ENCODE data around the gene PDE7B. TPM values are rescaled to one million over a fixed set of nuclear protein-coding genes. Genes with fewer than 3 reads are reported as not detected.

Gene PDE7B
- total RNA-seq, 1 experiment from 2014 or later: not detected

DNA sequence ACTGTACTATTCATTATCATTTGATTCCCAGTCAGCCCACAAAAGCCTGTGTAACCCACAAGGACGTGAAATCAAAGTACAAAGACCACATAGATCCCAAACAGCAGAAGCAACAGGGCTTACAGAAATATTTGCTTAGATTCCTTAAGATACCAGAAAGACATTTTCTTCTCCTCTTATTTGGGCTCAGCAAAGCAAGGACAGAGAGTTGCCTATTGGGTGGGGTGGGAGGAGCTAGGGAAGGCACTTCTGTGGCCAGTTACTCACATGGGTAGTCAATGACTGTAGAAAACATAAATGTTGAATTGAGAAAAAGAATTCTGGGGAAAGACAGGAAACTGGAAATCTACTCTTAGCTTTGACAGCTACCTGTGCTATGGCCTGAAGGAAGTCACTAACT lies 19.8 kb downstream of the PDE7B start:
- CTCF ChIA-PET: interaction anchor here (0.6 kb wide), 1 partner anchor 185 kb away, joined by 6 read pairs; no protein-coding TSS in a partner anchor
- no peaks in the 10 kb centered on the region for H3K36me3 ChIP-seq (ENCODE audit: insufficient read depth, low read length, poor library complexity, severe bottlenecking)
- no peak overlapping the region for H3K27ac ChIP-seq (ENCODE audit: low read depth, low read length, poor library complexity, severe bottlenecking)
- no peak for TF ChIP-seq EZH2 (IDR thresholded peaks at IDR 0.05; ENCODE audit: borderline replicate concordance, low read depth, low read length, poor library complexity, severe bottlenecking)
- TF ChIP-seq, protein P1, sequence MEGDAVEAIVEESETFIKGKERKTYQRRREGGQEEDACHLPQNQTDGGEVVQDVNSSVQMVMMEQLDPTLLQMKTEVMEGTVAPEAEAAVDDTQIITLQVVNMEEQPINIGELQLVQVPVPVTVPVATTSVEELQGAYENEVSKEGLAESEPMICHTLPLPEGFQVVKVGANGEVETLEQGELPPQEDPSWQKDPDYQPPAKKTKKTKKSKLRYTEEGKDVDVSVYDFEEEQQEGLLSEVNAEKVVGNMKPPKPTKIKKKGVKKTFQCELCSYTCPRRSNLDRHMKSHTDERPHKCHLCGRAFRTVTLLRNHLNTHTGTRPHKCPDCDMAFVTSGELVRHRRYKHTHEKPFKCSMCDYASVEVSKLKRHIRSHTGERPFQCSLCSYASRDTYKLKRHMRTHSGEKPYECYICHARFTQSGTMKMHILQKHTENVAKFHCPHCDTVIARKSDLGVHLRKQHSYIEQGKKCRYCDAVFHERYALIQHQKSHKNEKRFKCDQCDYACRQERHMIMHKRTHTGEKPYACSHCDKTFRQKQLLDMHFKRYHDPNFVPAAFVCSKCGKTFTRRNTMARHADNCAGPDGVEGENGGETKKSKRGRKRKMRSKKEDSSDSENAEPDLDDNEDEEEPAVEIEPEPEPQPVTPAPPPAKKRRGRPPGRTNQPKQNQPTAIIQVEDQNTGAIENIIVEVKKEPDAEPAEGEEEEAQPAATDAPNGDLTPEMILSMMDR (conservative IDR thresholded peaks at IDR 0.05; ENCODE audit: low read depth, low read length): no peak
- H3K4me1 ChIP-seq (ENCODE audit: insufficient read depth, low read length, poor library complexity, severe bottlenecking): no peaks in the 10 kb centered on the region
- POLR2A ChIA-PET (ENCODE audit: low non-redundant PET): no interaction called here
- H3K9me3 ChIP-seq (ENCODE audit: low read depth, low read length, poor library complexity, severe bottlenecking): no peaks in the 10 kb centered on the region
- no TSS peak for BruUV-seq (replicated peaks)
- H3K27me3 ChIP-seq (replicated peaks; ENCODE audit: insufficient read depth, low read depth, low read length, poor library complexity): peaks cover 58% of the 10 kb centered on the region
- no peak for DNase-seq (ENCODE audit: low spot score)
- H3K4me3 ChIP-seq (ENCODE audit: low read depth, low read length, poor library complexity, severe bottlenecking): no peak overlapping the region
- intact Hi-C loops (cut with micrococcal nuclease; ENCODE audit: unreplicated experiment): no loop called here

DNA sequence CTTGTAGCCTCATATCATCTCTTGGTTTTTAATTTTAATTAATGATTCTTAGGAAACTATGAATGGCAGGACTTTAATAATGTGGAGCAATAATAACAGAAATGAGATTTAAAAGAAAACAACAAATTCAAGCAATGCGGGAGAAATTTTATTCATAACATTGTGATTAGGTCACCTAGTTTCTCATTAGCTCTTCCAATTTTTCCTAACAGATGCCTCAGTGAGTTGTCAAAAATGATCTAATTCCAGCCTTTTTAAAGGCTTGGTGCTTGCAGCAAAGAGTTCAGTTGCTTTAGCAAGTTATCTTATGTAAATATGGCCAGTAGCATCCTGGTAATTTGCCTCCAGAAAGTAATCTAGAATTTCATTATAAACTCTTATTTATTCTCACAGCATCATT lies 20.4 kb downstream of the PDE7B start:
- intact Hi-C loops (cut with micrococcal nuclease; ENCODE audit: unreplicated experiment): no loop called here

DNA sequence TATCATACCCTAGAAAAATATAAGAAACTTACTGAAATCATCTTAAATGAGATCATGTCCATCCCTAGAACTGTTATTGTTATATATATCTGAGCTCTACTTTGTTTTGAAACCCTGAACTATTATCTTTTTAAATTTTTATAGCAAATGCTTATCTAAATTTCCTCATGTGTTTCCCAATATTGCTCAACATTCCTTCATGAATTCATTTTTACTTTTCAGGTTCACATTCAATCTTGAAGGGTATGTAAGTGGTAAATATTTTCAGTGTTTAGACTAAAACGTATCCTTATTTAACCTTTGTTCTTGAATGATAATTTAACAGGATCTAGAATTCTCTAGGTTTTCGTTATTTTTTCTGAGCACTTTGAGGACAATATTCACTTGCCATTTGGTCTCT lies 23.9 kb downstream of the PDE7B start:
- Histone ChIP-seq H3K36me3 (ENCODE audit: insufficient read depth, low read length, poor library complexity, severe bottlenecking) (no peaks in the 10 kb centered on the region), H3K27me3 (replicated peaks; ENCODE audit: insufficient read depth, low read depth, low read length, poor library complexity) (peaks cover 45% of the 10 kb centered on the region), H3K27ac (ENCODE audit: low read depth, low read length, poor library complexity, severe bottlenecking) (no peak overlapping the region), H3K4me3 (ENCODE audit: low read depth, low read length, poor library complexity, severe bottlenecking) (no peak overlapping the region), H3K4me1 (ENCODE audit: insufficient read depth, low read length, poor library complexity, severe bottlenecking) (no peaks in the 10 kb centered on the region), H3K9me3 (ENCODE audit: low read depth, low read length, poor library complexity, severe bottlenecking) (no peaks in the 10 kb centered on the region)
- DNase-seq (ENCODE audit: low spot score): no peak
- no TSS peak for BruUV-seq (replicated peaks)
- TF ChIP-seq, protein P1 (conservative IDR thresholded peaks at IDR 0.05; ENCODE audit: low read depth, low read length): no peak
- no peak for TF ChIP-seq EZH2 (IDR thresholded peaks at IDR 0.05; ENCODE audit: borderline replicate concordance, low read depth, low read length, poor library complexity, severe bottlenecking)
- ChIA-PET CTCF (no interaction called here), POLR2A (ENCODE audit: low non-redundant PET) (no interaction called here)
- intact Hi-C loops (cut with micrococcal nuclease; ENCODE audit: unreplicated experiment): no loop called here

More for the DNA sequence above, 20.4 kb downstream of the PDE7B start:
- ChIA-PET POLR2A (ENCODE audit: low non-redundant PET) (no interaction called here), CTCF (no interaction called here)
- no peak overlapping the region for H3K4me3 ChIP-seq (ENCODE audit: low read depth, low read length, poor library complexity, severe bottlenecking)
- no peaks in the 10 kb centered on the region for H3K4me1 ChIP-seq (ENCODE audit: insufficient read depth, low read length, poor library complexity, severe bottlenecking)
- no peaks in the 10 kb centered on the region for H3K9me3 ChIP-seq (ENCODE audit: low read depth, low read length, poor library complexity, severe bottlenecking)
- TF ChIP-seq EZH2 (IDR thresholded peaks at IDR 0.05; ENCODE audit: borderline replicate concordance, low read depth, low read length, poor library complexity, severe bottlenecking): no peak
- TF ChIP-seq, protein P1 (conservative IDR thresholded peaks at IDR 0.05; ENCODE audit: low read depth, low read length): no peak
- H3K27ac ChIP-seq (ENCODE audit: low read depth, low read length, poor library complexity, severe bottlenecking): no peak overlapping the region
- DNase-seq (ENCODE audit: low spot score): no peak
- peaks cover 53% of the 10 kb centered on the region for H3K27me3 ChIP-seq (replicated peaks; ENCODE audit: insufficient read depth, low read depth, low read length, poor library complexity)
- H3K36me3 ChIP-seq (ENCODE audit: insufficient read depth, low read length, poor library complexity, severe bottlenecking): no peaks in the 10 kb centered on the region
- no TSS peak for BruUV-seq (replicated peaks)

Data from A673 (cell line).